ENCODE results near the gene RETREG2.
"Not testable (repeated sequence)": the region's sequence is repeated elsewhere in the genome, so short reads cannot be mapped to it uniquely, and the experiment has no call there.

The RETREG2 gene

DNA sequence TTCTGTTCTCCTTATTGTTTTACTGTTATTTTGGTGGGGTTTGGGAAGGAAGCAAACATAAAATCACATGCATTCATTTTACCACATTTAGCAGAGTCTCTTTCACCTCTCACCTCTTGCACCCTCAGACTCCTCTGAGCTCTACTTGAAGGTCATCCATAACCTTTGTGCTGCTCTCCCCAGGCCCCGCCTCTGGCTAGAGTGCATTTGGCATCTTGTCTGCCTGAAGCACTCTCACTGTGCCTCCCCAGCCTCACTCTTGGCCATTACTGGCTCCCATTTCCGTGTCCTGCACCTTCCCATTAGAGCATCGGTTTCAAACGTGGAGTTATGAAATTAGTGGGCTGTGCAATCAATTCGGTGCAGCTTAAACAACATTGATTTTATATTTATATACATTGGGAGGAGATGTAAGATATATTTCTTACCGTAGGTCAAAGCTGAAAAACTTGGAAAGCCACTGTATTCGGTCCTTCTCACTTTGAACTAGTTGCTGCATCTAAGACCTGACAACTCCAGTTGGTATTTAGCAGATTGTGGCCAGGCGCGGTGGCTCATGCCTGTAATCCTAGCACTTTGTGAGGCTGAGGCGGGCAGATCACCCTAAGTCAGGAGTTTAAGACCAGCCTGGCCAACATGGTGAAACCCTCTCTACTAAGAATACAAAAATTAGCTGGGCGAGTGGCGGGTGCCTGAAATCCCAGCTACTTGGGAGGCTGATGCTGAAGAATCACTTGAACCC is 21.6 kb downstream of the RETREG2 start:
- no peak for DNase-seq

DNA sequence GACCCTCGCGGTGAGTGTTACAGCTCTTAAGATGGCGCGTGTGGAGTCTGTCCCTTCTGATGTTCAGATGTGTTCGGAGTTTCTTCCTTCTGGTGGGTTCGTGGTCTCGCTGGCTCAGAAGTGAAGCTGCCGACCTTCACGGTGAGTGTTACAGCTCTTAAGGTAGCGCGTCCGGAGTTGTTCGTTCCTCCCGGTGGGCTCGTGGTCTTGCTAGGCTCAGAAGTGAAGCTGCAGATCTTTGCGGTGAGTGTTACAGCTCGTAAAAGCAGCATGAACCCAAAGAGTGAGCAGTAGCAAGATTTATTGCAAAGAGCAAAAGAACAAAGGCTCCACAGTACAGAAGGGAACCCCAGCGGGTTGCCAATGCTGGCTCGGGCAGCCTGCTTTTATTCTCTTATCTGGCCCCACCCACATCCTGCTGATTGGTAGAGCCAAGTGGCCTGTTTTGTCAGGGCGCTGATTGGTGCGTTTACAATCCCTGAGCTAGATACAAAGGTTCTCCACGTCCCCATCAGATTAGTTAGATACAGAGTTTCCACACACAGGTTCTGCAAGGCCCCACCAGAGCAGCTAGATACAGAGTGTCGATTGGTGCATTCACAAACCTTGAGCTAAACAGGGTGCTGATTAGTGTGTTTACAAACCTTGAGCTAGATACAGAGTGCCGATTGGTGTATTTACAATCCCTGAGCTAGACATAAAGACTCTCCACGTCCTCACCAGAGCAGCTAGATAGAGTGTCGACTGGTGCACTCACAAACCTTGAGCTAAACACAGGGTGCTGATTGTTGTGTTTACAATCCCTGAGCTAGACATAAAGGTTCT is 22.6 kb downstream of the RETREG2 start:
- not testable (repeated sequence) for DNase-seq

DNA sequence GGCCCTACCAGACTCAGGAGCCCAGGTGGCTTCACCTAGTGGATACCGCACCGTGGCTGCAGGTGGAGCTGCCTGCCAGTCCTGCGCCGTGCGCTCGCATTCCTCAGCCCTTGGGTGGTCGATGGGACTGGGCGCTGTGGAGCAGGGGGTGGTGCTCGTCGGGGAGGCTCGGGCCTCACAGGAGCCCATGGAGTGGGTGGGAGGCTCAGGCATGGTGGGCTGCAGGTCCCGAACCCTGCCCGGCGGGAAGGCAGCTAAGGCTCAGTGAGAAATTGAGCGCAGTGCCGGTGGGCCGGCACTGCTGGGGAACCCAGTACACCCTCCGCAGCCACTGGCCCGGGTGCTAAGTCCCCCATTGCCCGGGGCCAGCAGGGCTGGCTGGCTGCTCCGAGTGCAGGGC is 23.3 kb downstream of the RETREG2 start:
- not testable (repeated sequence) for DNase-seq

DNA sequence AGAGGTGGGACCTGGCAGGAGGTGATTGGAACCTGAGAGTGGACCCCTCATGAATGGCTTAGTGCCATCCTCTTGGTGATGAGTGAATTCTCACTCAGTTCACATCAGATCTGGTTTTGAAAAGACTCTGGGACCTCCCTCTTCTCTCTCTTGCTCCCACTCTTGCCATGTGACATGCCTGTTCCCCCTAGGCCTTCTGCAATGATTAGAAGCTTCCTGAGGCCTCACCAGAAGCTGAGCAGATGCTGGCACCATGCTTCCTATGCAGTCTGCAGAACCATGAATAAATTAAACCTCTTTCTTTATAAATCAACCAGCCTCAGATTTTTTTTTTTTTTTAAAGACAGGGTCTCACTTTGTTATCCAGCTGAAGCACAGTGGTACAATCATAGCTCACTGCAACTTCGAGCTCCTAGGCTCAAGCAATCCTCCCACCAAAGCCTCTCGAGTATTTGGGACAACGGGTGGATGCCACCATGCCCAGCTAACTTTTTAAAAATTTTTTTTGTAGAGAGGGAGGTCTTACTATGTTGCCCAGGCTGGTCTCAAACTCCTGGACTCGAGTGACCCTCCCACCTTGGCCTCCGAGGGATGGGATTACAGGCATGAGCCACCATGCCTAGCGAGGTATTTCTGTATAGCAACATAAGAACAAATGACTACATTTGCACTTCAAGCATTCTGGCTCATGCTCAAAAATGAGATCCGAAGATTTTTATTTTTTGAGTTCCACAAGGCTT is 26.5 kb downstream of the RETREG2 start:
- no peak for DNase-seq

DNA sequence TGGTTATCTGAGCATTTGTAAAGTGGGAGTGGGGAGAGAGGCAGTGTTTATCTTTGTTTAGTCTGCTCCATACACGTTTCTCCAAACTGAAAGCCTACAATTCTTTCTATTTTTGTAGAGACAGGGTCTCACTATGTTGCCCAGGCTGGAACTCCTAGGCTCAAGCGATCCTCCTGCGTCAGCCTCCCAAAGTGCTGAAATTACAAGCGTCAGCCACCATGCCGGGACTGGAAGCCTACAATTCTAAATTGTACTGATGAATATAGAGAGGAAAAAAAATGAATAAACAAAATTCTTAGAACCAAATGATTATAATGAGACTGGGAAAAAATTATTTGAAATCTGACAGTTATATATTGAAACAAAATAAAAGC is 27.1 kb downstream of the RETREG2 start:
- DNase-seq: no peak

DNA sequence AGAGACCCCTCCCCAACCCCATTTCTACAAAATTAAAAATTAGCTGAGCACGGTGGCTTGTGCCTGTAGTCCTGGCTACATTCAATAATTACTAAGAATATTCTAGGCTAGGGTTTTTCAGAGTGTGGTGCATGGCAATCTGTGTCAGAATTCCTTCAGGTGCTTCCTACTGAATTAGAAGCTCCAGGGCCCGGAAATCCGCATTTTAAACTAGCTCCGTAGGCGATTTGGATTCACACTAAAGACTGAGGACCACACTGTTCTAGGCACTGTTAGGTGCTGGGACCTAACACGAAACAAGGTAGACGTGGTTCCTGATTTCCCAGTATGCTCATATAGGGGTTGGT is 27.9 kb downstream of the RETREG2 start:
- no peak for DNase-seq

DNA sequence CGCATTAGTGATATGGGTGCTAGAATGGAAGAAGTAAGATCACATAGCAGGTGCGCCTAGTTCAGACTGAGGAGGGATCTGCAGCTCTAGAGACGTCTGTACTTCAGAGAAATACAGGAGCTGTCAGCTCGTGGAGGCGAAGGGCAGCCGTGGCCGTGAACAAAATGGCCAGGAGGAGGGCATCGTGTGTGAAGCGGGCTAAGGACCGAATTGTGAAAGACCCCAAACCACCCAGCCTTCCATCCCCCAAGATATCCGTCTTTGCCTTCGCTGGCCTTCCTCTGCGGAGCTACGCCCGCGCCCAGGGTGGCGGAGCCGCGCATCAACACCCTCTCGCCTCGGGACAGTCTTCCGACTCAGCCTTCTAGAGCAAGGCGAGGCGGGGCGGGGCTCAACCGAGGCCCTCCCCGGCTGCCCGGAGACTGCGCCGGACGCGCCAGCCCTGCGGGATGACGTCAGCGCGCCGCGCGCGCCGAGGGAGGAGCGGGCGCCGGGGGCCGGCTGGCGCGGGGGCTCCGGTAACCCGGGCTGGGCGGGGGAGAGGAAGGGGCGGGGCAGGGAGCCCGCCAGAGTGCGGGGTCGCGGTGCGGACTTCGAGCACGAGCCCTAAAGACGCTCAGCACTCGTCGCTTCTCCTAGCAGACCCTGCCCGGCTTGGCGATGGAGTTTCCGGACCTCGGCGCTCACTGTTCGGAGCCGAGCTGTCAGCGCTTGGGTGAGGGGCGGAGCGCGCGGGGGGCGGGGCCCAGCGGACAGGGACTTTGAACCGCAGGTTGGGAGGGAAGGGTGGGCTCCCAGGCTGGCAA is 28.5 kb downstream of the RETREG2 start, which contains the start of gene ZFAND2B:
Gene ZFAND2B, plus strand, starts transcription at position 455 of the 806 bp plus-strand sequence. Its CDS starts 206 bp downstream, at position 661.
- peak; percentile 97 for DNase-seq

DNA sequence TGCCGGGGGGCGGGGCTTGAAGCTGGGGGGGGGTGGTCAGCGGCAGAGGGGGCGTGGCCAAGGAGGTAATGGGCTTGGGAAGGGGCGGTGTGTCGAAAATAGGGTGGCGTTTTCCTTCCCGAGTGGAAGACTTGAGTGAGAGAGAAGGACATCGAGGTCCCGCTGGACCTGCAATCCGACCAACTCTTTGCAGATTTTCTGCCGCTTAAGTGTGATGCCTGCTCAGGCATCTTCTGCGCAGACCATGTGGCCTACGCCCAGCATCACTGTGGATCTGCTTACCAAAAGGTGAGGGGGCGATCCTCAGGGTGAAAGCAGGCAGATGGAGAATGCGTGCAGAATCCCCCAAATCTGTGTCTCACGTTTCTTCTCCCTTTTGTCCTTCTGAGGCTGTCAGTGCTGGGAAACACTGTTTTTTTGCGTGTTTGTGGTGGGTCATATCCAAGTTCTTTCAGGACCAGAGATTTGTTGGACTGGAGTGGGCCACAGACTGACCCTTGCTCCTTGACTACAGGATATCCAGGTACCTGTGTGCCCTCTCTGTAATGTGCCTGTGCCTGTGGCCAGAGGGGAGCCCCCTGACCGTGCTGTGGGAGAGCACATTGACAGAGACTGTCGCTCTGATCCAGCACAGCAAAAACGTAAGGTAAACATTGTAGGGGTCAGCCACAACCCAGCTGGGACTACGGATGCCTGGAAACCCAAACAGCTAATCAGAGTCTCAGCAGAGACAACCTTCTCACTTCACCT is 29.2 kb downstream of the RETREG2 start:
- DNase-seq: no peak

DNA sequence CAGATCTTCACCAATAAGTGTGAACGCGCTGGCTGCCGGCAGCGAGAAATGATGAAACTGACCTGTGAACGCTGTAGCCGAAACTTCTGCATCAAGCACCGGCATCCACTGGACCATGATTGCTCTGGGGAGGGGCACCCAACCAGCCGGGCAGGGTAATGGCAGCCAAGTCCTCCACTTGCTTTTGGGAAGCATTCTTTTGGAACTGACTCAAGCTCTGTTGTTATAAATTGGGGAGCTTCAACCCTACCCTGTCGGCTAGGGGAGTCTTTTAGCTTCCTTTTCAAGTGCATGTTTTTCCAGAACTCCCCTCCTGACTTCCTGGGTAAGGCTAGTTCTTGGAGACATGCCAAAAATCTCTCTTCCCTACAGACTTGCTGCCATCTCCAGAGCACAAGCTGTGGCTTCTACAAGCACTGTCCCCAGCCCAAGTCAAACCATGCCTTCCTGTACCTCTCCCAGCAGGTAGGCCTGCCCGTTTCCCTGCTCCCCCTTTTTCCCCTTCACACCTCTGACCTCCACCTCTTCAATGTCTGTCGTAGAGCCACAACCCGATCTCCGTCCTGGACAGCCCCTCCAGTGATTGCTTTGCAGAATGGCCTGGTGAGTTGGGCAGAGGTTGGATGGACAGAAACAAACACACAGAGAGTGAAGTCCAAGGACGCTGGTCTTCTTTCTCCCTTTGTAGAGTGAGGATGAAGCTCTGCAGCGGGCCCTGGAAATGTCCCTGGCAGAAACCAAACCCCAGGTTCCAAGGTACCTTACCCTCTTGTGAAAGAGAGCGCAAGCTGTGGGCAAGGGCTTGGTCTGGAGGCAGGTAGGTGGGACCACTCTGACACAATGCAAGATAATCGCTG is 30.0 kb downstream of the RETREG2 start:
- peak; percentile 36 for DNase-seq

DNA sequence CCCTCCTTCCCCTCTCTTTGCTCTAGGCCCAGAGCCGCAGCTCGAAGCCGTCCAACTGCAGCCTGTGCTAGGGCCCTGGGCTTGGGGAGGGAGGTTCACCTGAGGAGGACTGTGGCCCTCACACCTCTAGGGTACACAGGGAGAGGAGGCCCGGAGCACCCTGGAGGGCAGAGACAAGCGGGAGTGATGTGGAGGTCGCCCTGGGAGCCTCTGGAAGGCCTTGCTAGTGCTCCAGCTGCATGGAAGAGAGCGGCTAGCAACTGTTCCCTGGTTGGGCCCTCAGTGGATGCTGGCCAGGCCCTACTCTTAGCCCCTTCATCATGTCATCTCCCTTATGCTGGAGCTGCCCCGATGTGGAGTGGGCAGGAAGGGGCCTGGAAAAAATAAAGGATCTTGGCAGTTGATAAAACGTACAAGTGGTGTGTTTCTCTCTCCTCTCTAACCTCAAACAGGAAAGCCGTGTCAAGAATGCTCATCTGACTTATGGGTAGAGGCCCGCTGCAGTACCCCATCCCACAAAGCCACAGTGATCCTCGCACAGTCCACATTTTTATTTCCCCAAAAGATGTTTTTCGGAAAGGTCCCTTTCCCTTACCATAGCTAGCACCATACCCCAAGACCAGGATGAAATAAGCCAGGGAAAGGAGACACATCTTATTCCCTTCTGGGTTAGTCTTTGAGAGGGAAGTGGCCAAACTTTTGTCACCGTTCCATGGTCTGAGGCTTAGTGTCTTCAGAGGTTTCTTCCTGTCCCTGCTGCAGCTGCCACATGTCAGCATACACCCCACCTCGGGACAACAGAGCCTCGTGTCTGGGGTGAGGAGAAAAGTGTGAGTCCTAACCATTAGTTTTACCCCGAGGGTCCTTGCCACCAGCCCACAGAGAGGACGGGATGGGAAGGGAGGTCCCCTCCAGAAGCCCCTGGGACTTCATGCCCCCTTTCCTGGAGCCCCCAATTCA is 31.4 kb downstream of the RETREG2 start:
- no peak for DNase-seq

DNA sequence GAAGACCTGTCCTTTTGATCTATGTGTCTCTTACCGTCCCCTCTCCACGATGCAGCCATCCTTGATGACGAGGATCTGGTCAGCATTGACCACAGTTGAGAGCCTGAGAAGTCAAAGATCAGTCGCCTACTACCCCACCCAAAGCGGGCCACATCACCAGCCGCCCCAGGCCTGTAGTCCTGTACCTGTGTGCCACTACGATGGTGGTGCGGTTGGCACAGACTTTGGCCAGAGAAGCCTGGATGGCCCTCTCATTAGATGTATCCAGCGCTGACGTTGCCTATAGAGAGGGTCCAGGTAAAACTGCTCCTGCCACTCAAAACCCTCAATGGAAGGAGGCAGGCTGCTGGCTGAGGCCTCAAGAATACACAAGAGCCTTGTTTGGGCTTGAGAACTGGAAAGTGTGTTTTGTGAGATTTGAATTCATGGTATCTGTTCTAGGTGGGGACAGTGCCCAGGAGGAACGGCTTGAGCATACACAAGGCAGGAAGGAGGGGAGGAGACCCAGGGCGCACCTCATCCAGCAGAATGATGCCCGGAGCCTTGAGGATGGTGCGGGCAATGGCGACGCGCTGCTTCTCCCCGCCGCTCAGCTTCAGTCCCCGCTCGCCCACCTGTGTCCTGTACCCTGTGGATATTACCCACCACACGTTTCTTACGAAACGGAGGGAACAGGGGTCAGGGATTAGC is 32.3 kb downstream of the RETREG2 start:
- DNase-seq: no peak

DNA sequence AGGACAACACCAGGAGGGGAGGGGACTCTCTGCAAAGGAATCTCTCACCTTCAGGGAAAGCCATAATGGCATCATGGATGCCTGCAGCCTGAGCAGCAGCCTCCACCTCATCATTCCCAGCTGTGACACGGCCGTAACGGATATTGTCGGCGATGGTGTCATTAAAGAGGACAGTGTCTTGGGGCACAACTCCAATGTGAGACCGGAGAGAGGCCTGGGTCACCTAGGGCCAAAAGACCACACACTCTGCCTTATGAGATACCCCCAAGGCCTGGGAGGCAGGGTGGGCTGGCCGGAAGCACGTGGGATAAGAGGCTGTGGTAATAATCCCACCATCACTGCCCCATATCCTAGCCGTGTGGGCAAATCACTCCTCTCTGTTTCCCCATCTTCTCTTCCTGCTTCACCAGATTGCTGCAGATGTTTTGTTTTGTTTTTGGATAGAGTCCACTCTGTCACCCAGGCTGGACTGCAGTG is 32.8 kb downstream of the RETREG2 start:
- no peak for DNase-seq

DNA sequence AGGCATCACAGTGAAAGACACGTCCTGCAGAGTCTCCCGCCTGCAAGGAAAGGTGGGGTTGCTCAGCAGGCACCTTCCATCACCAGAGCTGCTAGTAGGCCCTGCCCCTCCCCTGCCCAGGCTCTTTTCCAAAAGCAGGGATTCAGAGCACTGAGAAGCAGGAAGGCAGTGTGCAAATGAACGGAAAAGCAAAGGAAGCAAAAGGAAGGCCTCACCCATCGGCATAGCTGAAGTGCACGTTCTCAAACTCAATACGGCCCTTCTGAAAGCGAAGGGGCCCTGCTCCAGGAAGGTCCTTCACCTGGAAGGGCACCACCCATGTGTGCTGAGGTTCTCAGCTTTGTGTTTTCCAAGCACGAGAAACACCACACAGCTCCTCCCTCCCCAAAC is 34.9 kb downstream of the RETREG2 start:
- DNase-seq: no peak

DNA sequence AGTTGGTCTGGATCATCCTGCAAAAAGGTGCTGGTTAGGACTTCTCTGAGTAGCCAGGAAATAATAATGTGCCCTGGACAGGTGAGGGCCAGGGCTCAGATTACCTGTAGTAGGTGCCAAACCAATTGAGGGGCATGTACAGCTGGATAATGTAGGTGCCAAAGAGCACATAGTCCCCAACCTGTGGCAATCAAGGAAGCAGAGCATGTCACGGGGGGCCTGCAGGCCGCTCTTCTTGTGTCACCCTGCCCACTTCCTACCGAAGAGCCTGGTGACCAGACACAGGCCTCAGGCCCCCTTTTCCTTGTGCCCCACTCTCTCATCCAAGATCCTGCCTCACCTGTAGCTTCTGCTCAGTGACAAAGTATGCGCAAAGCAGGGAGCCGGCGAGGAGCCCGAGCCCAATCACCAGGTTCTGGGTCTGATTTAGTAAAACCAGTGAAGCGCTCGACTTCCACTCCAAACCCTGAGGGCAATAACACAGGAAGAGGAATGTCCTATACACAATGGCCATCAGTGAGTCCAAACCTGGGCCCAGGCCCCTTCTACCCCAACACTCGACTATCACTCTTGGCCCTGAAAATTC is 35.5 kb downstream of the RETREG2 start:
- no peak for DNase-seq

DNA sequence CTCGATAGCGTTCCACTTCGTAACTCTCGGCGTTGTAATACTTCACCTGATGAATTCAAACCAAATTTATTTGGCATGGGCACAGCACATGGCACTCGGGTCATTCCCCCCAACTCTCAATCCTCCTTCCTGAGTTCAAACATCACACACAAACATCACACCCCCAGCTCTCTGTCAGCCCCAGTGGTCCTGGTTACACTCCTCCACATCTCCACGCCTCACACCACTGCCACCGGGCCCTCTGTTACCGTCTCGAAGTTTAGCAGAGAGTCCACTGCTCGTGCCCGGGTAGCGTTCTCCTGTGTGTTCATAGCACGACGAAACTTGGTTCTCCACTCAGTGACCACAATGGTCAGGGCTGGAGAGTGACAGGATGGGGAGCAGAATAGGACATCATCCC is 36.1 kb downstream of the RETREG2 start:
- no peak for DNase-seq

DNA sequence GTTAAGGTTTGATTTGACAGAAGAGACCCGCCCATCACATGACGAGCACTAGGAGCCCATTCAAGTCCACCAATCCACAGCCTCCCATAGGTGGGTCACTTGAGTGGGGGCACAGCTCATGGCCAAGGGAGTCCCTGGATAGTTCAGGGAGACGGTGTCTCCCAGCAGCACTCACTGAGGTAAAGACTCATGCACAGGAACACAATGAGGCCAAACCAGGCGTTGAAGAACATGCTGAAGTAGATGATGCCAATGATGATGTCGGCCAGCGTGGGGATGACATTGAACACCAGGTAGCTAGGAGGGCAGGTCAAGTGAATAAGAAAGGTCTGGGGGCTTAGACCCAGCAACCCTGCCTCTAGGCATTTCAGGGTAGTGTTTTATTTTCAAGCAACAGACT is 36.7 kb downstream of the RETREG2 start:
- no peak for DNase-seq

DNA sequence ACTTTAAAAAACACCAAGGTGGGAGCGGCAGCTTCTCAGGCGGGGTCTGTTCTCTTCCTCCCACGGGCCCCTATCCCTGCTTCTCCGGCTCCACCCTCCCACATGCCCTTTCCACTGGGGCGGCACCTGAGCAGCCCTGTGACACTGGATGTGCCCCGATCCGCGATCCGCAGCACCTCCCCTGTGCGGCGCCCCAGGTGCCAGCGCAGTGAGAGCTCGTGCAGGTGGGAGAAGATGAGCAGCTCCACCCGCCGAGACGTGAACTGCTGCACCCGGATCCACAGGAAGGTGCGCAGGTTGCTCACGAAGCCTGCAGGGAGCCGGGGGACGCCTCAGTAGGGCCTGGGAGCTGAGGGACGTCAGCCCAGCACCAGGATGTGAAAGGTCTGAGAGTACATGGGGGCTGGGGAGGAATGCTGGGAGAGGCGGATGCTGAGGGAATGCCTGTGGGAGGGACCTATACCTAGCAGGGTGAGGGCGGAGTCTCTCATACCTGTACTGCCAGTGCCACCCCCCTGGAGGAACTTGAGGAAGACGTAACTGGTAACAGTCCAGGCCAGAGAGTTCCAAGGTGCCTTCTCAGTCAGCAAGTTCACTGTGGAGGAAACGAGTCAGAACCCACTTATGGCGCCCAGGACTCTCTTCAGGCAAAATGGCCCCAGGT is 37.9 kb downstream of the RETREG2 start:
- no peak for DNase-seq

DNA sequence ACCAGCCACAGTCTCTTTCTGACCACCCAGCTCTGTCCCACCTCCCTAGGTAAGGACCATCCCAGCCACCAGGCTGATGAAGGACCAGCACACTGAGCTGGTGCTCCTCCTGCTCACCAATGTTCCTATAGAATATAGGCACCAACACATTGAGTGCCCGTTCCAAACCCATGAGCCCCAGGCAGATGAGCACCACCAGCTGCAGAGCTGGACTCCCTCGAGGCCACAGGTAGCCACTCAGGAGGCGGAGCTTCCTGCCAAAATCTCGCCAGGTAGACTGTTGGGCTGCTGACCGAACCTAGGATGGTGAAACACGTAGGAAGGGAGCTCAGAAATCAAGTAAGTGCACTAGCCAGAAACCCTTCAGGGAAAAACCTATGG is 38.5 kb downstream of the RETREG2 start:
- no peak for DNase-seq

Data from NCI-H82 (cell line).